Fibroblast of lung (primary cell): ENCODE data around the gene IL16. TPM values are rescaled to one million over a fixed set of nuclear protein-coding genes. Genes with fewer than 3 reads are reported as not detected.

Source experiments
- DNase-seq, 2 donors: peaks; one replicate each; pipeline versions ENCODE4 v3.0.0 to v3.0.0-alpha.2; 2010; ENCODE audit warnings: low read depth in 2 of 2
- H2AFZ ChIP-seq: 2 replicates; pipeline ENCODE4 v1.5.1; 2012; ENCODE audit warnings: low read length, control low read depth, inconsistent platforms
- H3K27ac ChIP-seq: 2 replicates; pipeline ENCODE4 v1.5.1; 2011; ENCODE audit warnings: low read length, control low read depth; ENCODE audit not compliant: insufficient read depth
- H3K27me3 ChIP-seq: 2 replicates; pipeline ENCODE4 v1.5.1; 2011; ENCODE audit warnings: mild to moderate bottlenecking, low read length; ENCODE audit not compliant: control insufficient read depth, insufficient read depth
- H3K36me3 ChIP-seq: 2 replicates; pipeline ENCODE4 v1.5.1; 2011; ENCODE audit warnings: low read length; ENCODE audit not compliant: control insufficient read depth, insufficient read depth
- H3K4me1 ChIP-seq: 2 replicates; pipeline ENCODE4 v1.5.1; 2011; ENCODE audit warnings: low read length; ENCODE audit not compliant: control insufficient read depth, insufficient read depth; ENCODE audit errors: extremely low read depth
- H3K4me2 ChIP-seq: 2 replicates; pipeline ENCODE4 v1.5.1; 2011; ENCODE audit warnings: low read length, control low read depth; ENCODE audit not compliant: insufficient read depth; ENCODE audit errors: extremely low read depth
- H3K4me3 ChIP-seq, 4 experiments: fragments of 200-600 bp in 1 of 4; sonication (generic) in 1 of 4; replicated peaks in 1 of 4; 2 replicates each; pipeline ENCODE4 v1.5.1; 2011 to 2016; ENCODE audit warnings: low read length in 4 of 4, low read depth in 3 of 4, mild to moderate bottlenecking in 3 of 4, control low read depth in 2 of 4, inconsistent platforms in 1 of 4, mixed read lengths in 1 of 4; ENCODE audit not compliant: insufficient read depth in 1 of 4; ENCODE audit errors: control extremely low read depth in 1 of 4
- H3K79me2 ChIP-seq: 2 replicates; pipeline ENCODE4 v1.5.1; 2012; ENCODE audit warnings: mild to moderate bottlenecking, low read length, inconsistent platforms; ENCODE audit not compliant: control insufficient read depth, insufficient read depth
- H3K9ac ChIP-seq: 2 replicates; pipeline ENCODE4 v1.5.1; 2011; ENCODE audit warnings: mild to moderate bottlenecking, low read length, control low read depth; ENCODE audit not compliant: insufficient read depth
- H3K9me3 ChIP-seq: 2 replicates; pipeline ENCODE4 v1.5.1; 2012; ENCODE audit warnings: low read depth, low read length; ENCODE audit not compliant: control insufficient read depth, insufficient read depth
- H4K20me1 ChIP-seq: 2 replicates; pipeline ENCODE4 v1.5.1; 2011; ENCODE audit warnings: low read length; ENCODE audit not compliant: control insufficient read depth, insufficient read depth; ENCODE audit errors: extremely low read depth
- EZH2 ChIP-seq: IDR thresholded peaks from 2 replicates; pipeline ENCODE4 v1.5.1; 2012; ENCODE audit warnings: low read length, control low read depth, mild to moderate bottlenecking; ENCODE audit errors: missing control alignments
- polyA plus RNA-seq, 2 donors: library from polyadenylated mRNA; depleted of rRNA in 1 of 2; stranded (reverse) in 1 of 2; unstranded in 1 of 2; fragments of >200 nt; gene quantifications; 2 replicates each; pipeline ENCODE4 v1.2.1, GENCODE V29; 2011 to 2012; ENCODE audit warnings: missing spikeins in 1 of 2
- total RNA-seq: library from RNA; depleted of rRNA; stranded (reverse); fragments of >200 nt; gene quantifications from 2 replicates; pipeline ENCODE4 v1.2.1, GENCODE V29; 2014
- TF ChIP-seq, protein P1 (sequence below), 2 donors: IDR thresholded peaks in 1 of 2; conservative IDR thresholded peaks in 1 of 2; 1 replicate in 1 of 2; 2 replicates in 1 of 2; pipeline ENCODE4 v1.5.1; 2011 to 2012; ENCODE audit warnings: low read length in 2 of 2, control low read depth in 1 of 2, inconsistent platforms in 1 of 2, low read depth in 1 of 2, mild to moderate bottlenecking in 1 of 2

The IL16 gene
- total and polyA plus RNA-seq, 2 donors (not counting 1 experiment from before 2014, with no cell fraction given): 0.96 to 5.0 TPM

DNA sequence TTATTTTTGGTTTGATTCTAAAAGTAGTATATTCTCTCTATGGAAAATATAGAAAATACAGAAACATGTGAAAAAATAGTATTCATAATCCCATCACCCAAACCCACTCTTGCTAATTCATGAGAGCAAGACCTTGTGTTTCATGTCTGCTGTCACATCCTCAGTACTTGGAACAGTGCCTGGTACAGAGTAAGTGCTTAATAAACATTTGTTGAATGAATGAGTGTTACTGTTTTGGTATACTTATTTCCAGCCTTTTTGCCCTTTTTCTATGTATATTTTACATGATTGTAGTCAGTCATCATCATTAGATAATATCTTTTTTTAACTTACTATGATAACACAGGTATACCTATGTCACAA lies 59.3 kb downstream of the IL16 start:
- Histone ChIP-seq H3K27ac (no peak overlapping the region), H3K4me2 (no peak overlapping the region), H3K9ac (no peak overlapping the region), H3K4me1 (no peaks in the 10 kb centered on the region), H3K4me3 (no peak overlapping the region), H2AFZ (no peak overlapping the region), H3K79me2 (no peaks in the 10 kb centered on the region), H3K36me3 (no peaks in the 10 kb centered on the region), H3K27me3 (no peaks in the 10 kb centered on the region), H3K9me3 (no peaks in the 10 kb centered on the region), H4K20me1 (no peaks in the 10 kb centered on the region)
- DNase-seq: peak in 1 of 2 donors; percentile 74
- TF ChIP-seq, protein P1, sequence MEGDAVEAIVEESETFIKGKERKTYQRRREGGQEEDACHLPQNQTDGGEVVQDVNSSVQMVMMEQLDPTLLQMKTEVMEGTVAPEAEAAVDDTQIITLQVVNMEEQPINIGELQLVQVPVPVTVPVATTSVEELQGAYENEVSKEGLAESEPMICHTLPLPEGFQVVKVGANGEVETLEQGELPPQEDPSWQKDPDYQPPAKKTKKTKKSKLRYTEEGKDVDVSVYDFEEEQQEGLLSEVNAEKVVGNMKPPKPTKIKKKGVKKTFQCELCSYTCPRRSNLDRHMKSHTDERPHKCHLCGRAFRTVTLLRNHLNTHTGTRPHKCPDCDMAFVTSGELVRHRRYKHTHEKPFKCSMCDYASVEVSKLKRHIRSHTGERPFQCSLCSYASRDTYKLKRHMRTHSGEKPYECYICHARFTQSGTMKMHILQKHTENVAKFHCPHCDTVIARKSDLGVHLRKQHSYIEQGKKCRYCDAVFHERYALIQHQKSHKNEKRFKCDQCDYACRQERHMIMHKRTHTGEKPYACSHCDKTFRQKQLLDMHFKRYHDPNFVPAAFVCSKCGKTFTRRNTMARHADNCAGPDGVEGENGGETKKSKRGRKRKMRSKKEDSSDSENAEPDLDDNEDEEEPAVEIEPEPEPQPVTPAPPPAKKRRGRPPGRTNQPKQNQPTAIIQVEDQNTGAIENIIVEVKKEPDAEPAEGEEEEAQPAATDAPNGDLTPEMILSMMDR (conservative IDR thresholded peaks at IDR 0.05 in 1 of 2, IDR thresholded peaks at IDR 0.05 in 1 of 2; ENCODE audit: low read depth in 1 of 2, low read length in 2 of 2): no peak
- no peak for TF ChIP-seq EZH2

GRCh38 chr15:81256916-81257315 lies 60.2 kb downstream of the IL16 start:
- no peaks in the 10 kb centered on the region for H3K9me3 ChIP-seq
- no peaks in the 10 kb centered on the region for H3K79me2 ChIP-seq
- H3K4me2 ChIP-seq: no peak overlapping the region
- no peaks in the 10 kb centered on the region for H3K4me1 ChIP-seq
- TF ChIP-seq, protein P1 (conservative IDR thresholded peaks at IDR 0.05 in 1 of 2, IDR thresholded peaks at IDR 0.05 in 1 of 2; ENCODE audit: low read depth in 1 of 2, low read length in 2 of 2): peak; percentile 53 to 58
- TF ChIP-seq EZH2: no peak
- H3K9ac ChIP-seq: no peak overlapping the region
- H3K36me3 ChIP-seq: no peaks in the 10 kb centered on the region
- H3K27ac ChIP-seq: no peak overlapping the region
- no peak overlapping the region for H2AFZ ChIP-seq
- no peak overlapping the region for H3K4me3 ChIP-seq
- H3K27me3 ChIP-seq: no peaks in the 10 kb centered on the region
- peak; percentile 49 to 85 for DNase-seq
- H4K20me1 ChIP-seq: no peaks in the 10 kb centered on the region

- Histone ChIP-seq H2AFZ (no peak overlapping the region), H3K4me1 (no peaks in the 10 kb centered on the region)
Observed at GRCh38 chr15:81257435-81257834, 60.8 kb downstream of the IL16 start.

More at GRCh38 chr15:81257435-81257834, 60.8 kb downstream of the IL16 start:
- no peaks in the 10 kb centered on the region for H3K79me2 ChIP-seq
- H3K36me3 ChIP-seq: no peaks in the 10 kb centered on the region
- H4K20me1 ChIP-seq: no peaks in the 10 kb centered on the region
- H3K27me3 ChIP-seq: no peaks in the 10 kb centered on the region
- H3K27ac ChIP-seq: no peak overlapping the region
- no peak overlapping the region for H3K4me2 ChIP-seq
- no peaks in the 10 kb centered on the region for H3K9me3 ChIP-seq
- no peak overlapping the region for H3K9ac ChIP-seq
- H3K4me3 ChIP-seq: no peak overlapping the region
- no peak for TF ChIP-seq EZH2
- TF ChIP-seq, protein P1 (conservative IDR thresholded peaks at IDR 0.05 in 1 of 2, IDR thresholded peaks at IDR 0.05 in 1 of 2; ENCODE audit: low read depth in 1 of 2, low read length in 2 of 2): no peak
- no peak for DNase-seq
